ENCODE data around the gene CBX7.

CBX7 gene

GRCh38 chr22:39101226-39101625 is 51.3 kb downstream of the CBX7 start:
- DNase-seq (ENCODE audit: low read depth) = no peak

GRCh38 chr22:39098576-39098975 is 53.9 kb downstream of the CBX7 start:
- no peak overlapping the region for H3K4me3 ChIP-seq (ENCODE audit: low read depth, low read length)
- DNase-seq (ENCODE audit: low read depth) = no peak

More at GRCh38 chr22:39101226-39101625, 51.3 kb downstream of the CBX7 start:
- no peak overlapping the region for H3K4me3 ChIP-seq (ENCODE audit: low read depth, low read length)

GRCh38 chr22:39098026-39098425 is 54.5 kb downstream of the CBX7 start:
- no peak overlapping the region for H3K4me3 ChIP-seq (ENCODE audit: low read depth, low read length)
- no peak for DNase-seq (ENCODE audit: low read depth)

GRCh38 chr22:39097098-39098020 is 55.1 kb downstream of the CBX7 start, which contains the start of gene APOBEC3H:
Gene APOBEC3H, plus strand, starts transcription at chr22:39097244. Its CDS starts 3,035 bp downstream, at chr22:39100279.
- no peak within 1 kb of the TSS for H3K4me3 ChIP-seq (ENCODE audit: low read depth, low read length)
- no peak for DNase-seq (ENCODE audit: low read depth)

- no peak overlapping the region for H3K4me3 ChIP-seq (ENCODE audit: low read depth, low read length)
- DNase-seq (ENCODE audit: low read depth) = no peak
Observed at GRCh38 chr22:39095971-39096370, 56.5 kb downstream of the CBX7 start.

GRCh38 chr22:39094717-39095389 is 57.6 kb downstream of the CBX7 start:
- no peak overlapping the region for H3K4me3 ChIP-seq (ENCODE audit: low read depth, low read length)
- DNase-seq (ENCODE audit: low read depth) = no peak

GRCh38 chr22:39092111-39092862 is 60.2 kb downstream of the CBX7 start:
- no peak for DNase-seq (ENCODE audit: low read depth)

GRCh38 chr22:39091126-39092081 is 61.1 kb downstream of the CBX7 start:
- no peak for DNase-seq (ENCODE audit: low read depth)
- H3K4me3 ChIP-seq (ENCODE audit: low read depth, low read length) = no peak overlapping the region

More at GRCh38 chr22:39092111-39092862, 60.2 kb downstream of the CBX7 start:
- no peak overlapping the region for H3K4me3 ChIP-seq (ENCODE audit: low read depth, low read length)

- H3K4me3 ChIP-seq (ENCODE audit: low read depth, low read length) = no peak overlapping the region
- no peak for DNase-seq (ENCODE audit: low read depth)
Observed at GRCh38 chr22:39090426-39091064, 61.9 kb downstream of the CBX7 start.

- no peak overlapping the region for H3K4me3 ChIP-seq (ENCODE audit: low read depth, low read length)
- no peak for DNase-seq (ENCODE audit: low read depth)
Observed at GRCh38 chr22:39089928-39090327, 62.6 kb downstream of the CBX7 start.

GRCh38 chr22:39088685-39089032 is 63.8 kb downstream of the CBX7 start:
- DNase-seq (ENCODE audit: low read depth) = no peak
- H3K4me3 ChIP-seq (ENCODE audit: low read depth, low read length) = no peak overlapping the region

- DNase-seq (ENCODE audit: low read depth) = no peak
Observed at GRCh38 chr22:39087881-39088684, 64.4 kb downstream of the CBX7 start.

GRCh38 chr22:39087098-39087497 is 65.4 kb downstream of the CBX7 start:
- DNase-seq (ENCODE audit: low read depth) = no peak
- no peak overlapping the region for H3K4me3 ChIP-seq (ENCODE audit: low read depth, low read length)

More at GRCh38 chr22:39087881-39088684, 64.4 kb downstream of the CBX7 start:
- no peak overlapping the region for H3K4me3 ChIP-seq (ENCODE audit: low read depth, low read length)

- DNase-seq (ENCODE audit: low read depth) = no peak
- no peak overlapping the region for H3K4me3 ChIP-seq (ENCODE audit: low read depth, low read length)
Observed at GRCh38 chr22:39084666-39085065, 67.8 kb downstream of the CBX7 start.

- no peak for DNase-seq (ENCODE audit: low read depth)
- H3K4me3 ChIP-seq (ENCODE audit: low read depth, low read length) = no peak overlapping the region
Observed at GRCh38 chr22:39083212-39084165, 69.0 kb downstream of the CBX7 start.

- H3K4me3 ChIP-seq (ENCODE audit: low read depth, low read length) = no peak overlapping the region
- no peak for DNase-seq (ENCODE audit: low read depth)
Observed at GRCh38 chr22:39081598-39081997, 70.9 kb downstream of the CBX7 start.

- H3K4me3 ChIP-seq (ENCODE audit: low read depth, low read length) = no peak overlapping the region
- DNase-seq (ENCODE audit: low read depth) = no peak
Observed at GRCh38 chr22:39081016-39081415, 71.5 kb downstream of the CBX7 start.
